HAP-1 (cell line): ENCODE data around the gene GRK2.

Experiments used
- DNase-seq, 2 experiments: peaks; one replicate each; pipeline ENCODE4 v3.0.0-alpha.2; 2016 to 2020; ENCODE audit warnings: low spot score in 2 of 2
- H3K27me3 ChIP-seq: fragments of 250-450 bp; sonication (Bioruptor Pico); 2 replicates; pipeline ENCODE4 v1.5.1; 2020; ENCODE audit warnings: low read depth, mild to moderate bottlenecking, moderate library complexity
- H3K36me3 ChIP-seq: fragments of 250-450 bp; sonication (Bioruptor Pico); replicated peaks from 2 replicates; pipeline ENCODE4 v1.5.1; 2020; ENCODE audit warnings: mild to moderate bottlenecking
- H3K4me1 ChIP-seq: fragments of 250-450 bp; sonication (Bioruptor Pico); 2 replicates; pipeline ENCODE4 v1.5.1; 2020; ENCODE audit warnings: mild to moderate bottlenecking
- H3K4me3 ChIP-seq: fragments of 250-450 bp; sonication (Bioruptor Pico); 2 replicates; pipeline ENCODE4 v1.5.1; 2020; ENCODE audit warnings: mild to moderate bottlenecking, moderate library complexity
- H3K9me3 ChIP-seq: fragments of 250-450 bp; sonication (Bioruptor Pico); 2 replicates; pipeline ENCODE4 v1.5.1; 2020; ENCODE audit warnings: mild to moderate bottlenecking, moderate library complexity
- in situ Hi-C: fragments of 300-500 bp; cut with MboI; formaldehyde crosslinking; loops from 3 replicates; pipeline ENCODE4 v1.14.3; 2020; ENCODE audit warnings: low sequenced_read_pairs, inconsistent platforms, mixed read lengths

Gene GRK2

GRCh38 chr11:67261640-67261945 is 4.7 kb upstream of the GRK2 start:
- peaks cover 3% of the 10 kb centered on the region for H3K4me1 ChIP-seq
- no peak overlapping the region for H3K4me3 ChIP-seq
- in situ Hi-C loops, result loop anchor here (5.0 kb wide), 2 partner anchors 56 to 121 kb away; no protein-coding TSS in a partner anchor
- no peaks in the 10 kb centered on the region for H3K9me3 ChIP-seq
- no peak for DNase-seq
- H3K27me3 ChIP-seq, result no peaks in the 10 kb centered on the region
- H3K36me3 ChIP-seq, result peaks cover 6% of the 10 kb centered on the region; the same call in 1 of the 2 replicates

GRCh38 chr11:67261946-67262681 is 4.2 kb upstream of the GRK2 start:
- DNase-seq, result no peak
- Histone ChIP-seq H3K4me3 (no peak overlapping the region), H3K9me3 (no peaks in the 10 kb centered on the region), H3K4me1 (peaks cover 3% of the 10 kb centered on the region), H3K36me3 (peaks cover 1% of the 10 kb centered on the region; the same call in 1 of the 2 replicates), H3K27me3 (no peaks in the 10 kb centered on the region)
- in situ Hi-C loops, result loop anchor here (5.0 kb wide), 2 partner anchors 55 to 120 kb away; no protein-coding TSS in a partner anchor

GRCh38 chr11:67262731-67263675 is 3.3 kb upstream of the GRK2 start:
- H3K9me3 ChIP-seq, result no peaks in the 10 kb centered on the region
- no peak overlapping the region for H3K4me3 ChIP-seq
- H3K36me3 ChIP-seq, result peaks cover 4% of the 10 kb centered on the region; the same call in 1 of the 2 replicates
- H3K4me1 ChIP-seq, result peaks cover 3% of the 10 kb centered on the region
- H3K27me3 ChIP-seq, result no peaks in the 10 kb centered on the region
- in situ Hi-C loops, result loop anchor here (5.0 kb wide), 2 partner anchors 54 to 119 kb away; no protein-coding TSS in a partner anchor
- peak; percentile 75 to 91 for DNase-seq

GRCh38 chr11:67264260-67264659 is 2.0 kb upstream of the GRK2 start:
- H3K27me3 ChIP-seq, result no peaks in the 10 kb centered on the region
- H3K9me3 ChIP-seq, result no peaks in the 10 kb centered on the region
- in situ Hi-C loops, result loop anchor here (5.0 kb wide), 2 partner anchors 53 to 118 kb away; no protein-coding TSS in a partner anchor
- H3K4me1 ChIP-seq, result peaks cover 3% of the 10 kb centered on the region
- H3K4me3 ChIP-seq, result no peak overlapping the region
- peaks cover 12% of the 10 kb centered on the region for H3K36me3 ChIP-seq
- no peak for DNase-seq

GRCh38 chr11:67264877-67265632 is 1.2 kb upstream of the GRK2 start:
- no peak for DNase-seq
- H3K4me1 ChIP-seq, result peaks cover 3% of the 10 kb centered on the region
- in situ Hi-C loops, result loop anchor here (5.0 kb wide), 2 partner anchors 52 to 117 kb away; no protein-coding TSS in a partner anchor

GRCh38 chr11:67265633-67266448 is 432 bp upstream of the GRK2 start:
- Histone ChIP-seq H3K27me3 (no peaks in the 10 kb centered on the region), H3K4me1 (peaks cover 3% of the 10 kb centered on the region), H3K36me3 (peaks cover 17% of the 10 kb centered on the region), H3K4me3 (peak overlapping the region; percentile 8), H3K9me3 (no peaks in the 10 kb centered on the region)
- in situ Hi-C loops, result no loop called here
- DNase-seq, result peak; percentile 59 to 81

More at GRCh38 chr11:67264877-67265632, 1.2 kb upstream of the GRK2 start:
- Histone ChIP-seq H3K36me3 (peaks cover 17% of the 10 kb centered on the region), H3K9me3 (no peaks in the 10 kb centered on the region), H3K4me3 (no peak overlapping the region), H3K27me3 (no peaks in the 10 kb centered on the region)

GRCh38 chr11:67267188-67268080 is 1.2 kb downstream of the GRK2 start:
- Histone ChIP-seq H3K36me3 (peaks cover 17% of the 10 kb centered on the region), H3K27me3 (no peaks in the 10 kb centered on the region), H3K9me3 (no peaks in the 10 kb centered on the region), H3K4me3 (peak overlapping the region; percentile 76), H3K4me1 (peaks cover 3% of the 10 kb centered on the region)
- in situ Hi-C loops, result no loop called here
- DNase-seq, result no peak

GRCh38 chr11:67268081-67268961 is 2.0 kb downstream of the GRK2 start:
- no peaks in the 10 kb centered on the region for H3K9me3 ChIP-seq
- no peak for DNase-seq
- H3K27me3 ChIP-seq, result no peaks in the 10 kb centered on the region
- in situ Hi-C loops, result no loop called here
- H3K4me3 ChIP-seq, result peak overlapping the region; percentile 76; the same call in 1 of the 2 replicates
- peaks cover 17% of the 10 kb centered on the region for H3K36me3 ChIP-seq
- no peaks in the 10 kb centered on the region; the same call in 1 of the 2 replicates for H3K4me1 ChIP-seq

GRCh38 chr11:67268962-67269268 is 2.6 kb downstream of the GRK2 start:
- H3K4me1 ChIP-seq, result no peaks in the 10 kb centered on the region; the same call in 1 of the 2 replicates
- no peak overlapping the region for H3K4me3 ChIP-seq
- peaks cover 17% of the 10 kb centered on the region for H3K36me3 ChIP-seq
- H3K9me3 ChIP-seq, result no peaks in the 10 kb centered on the region
- H3K27me3 ChIP-seq, result no peaks in the 10 kb centered on the region
- DNase-seq, result no peak
- in situ Hi-C loops, result no loop called here

GRCh38 chr11:67269401-67270255 is 3.4 kb downstream of the GRK2 start:
- Histone ChIP-seq H3K4me3 (no peak overlapping the region), H3K27me3 (no peaks in the 10 kb centered on the region), H3K36me3 (peaks cover 18% of the 10 kb centered on the region), H3K4me1 (no peaks in the 10 kb centered on the region; the same call in 1 of the 2 replicates), H3K9me3 (no peaks in the 10 kb centered on the region)
- in situ Hi-C loops, result no loop called here
- DNase-seq, result no peak
